22Rv1 (cell line): ENCODE data around the gene LTV1.

ENCODE experiments used
- ZFX ChIP-seq: fragments of 450-650 bp; IDR thresholded peaks from 2 replicates; pipeline ENCODE4 v1.6.1; 2017; ENCODE audit warnings: antibody characterized with exemption, borderline replicate concordance
- TF ChIP-seq, protein P1 (sequence below): fragments of 450-650 bp; IDR thresholded peaks from 2 replicates; pipeline ENCODE4 v1.5.1; 2017; ENCODE audit warnings: mild to moderate bottlenecking

- TF ChIP-seq, protein P1, sequence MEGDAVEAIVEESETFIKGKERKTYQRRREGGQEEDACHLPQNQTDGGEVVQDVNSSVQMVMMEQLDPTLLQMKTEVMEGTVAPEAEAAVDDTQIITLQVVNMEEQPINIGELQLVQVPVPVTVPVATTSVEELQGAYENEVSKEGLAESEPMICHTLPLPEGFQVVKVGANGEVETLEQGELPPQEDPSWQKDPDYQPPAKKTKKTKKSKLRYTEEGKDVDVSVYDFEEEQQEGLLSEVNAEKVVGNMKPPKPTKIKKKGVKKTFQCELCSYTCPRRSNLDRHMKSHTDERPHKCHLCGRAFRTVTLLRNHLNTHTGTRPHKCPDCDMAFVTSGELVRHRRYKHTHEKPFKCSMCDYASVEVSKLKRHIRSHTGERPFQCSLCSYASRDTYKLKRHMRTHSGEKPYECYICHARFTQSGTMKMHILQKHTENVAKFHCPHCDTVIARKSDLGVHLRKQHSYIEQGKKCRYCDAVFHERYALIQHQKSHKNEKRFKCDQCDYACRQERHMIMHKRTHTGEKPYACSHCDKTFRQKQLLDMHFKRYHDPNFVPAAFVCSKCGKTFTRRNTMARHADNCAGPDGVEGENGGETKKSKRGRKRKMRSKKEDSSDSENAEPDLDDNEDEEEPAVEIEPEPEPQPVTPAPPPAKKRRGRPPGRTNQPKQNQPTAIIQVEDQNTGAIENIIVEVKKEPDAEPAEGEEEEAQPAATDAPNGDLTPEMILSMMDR, result no peak
- TF ChIP-seq ZFX, result no peak
These were observed 16.9 kb downstream of the LTV1 start for GRCh38 chr6:143859891-143860660.
